Measurements from ENCODE around the gene VTA1. TPM values are rescaled to one million over a fixed set of nuclear protein-coding genes. Genes with fewer than 3 reads are reported as not detected.

Gene VTA1
- total and polyA plus RNA-seq, 2 of the 8 experiments (the other 6 are each of a cell fraction or from before 2014, with no cell fraction given): 63.6 to 67.0 TPM

- WGBS, 2 experiments (ENCODE audit: extremely low coverage in 1 of 2, insufficient coverage in 1 of 2, insufficient read length in 1 of 2, insufficient replicate concordance in 2 of 2, low coverage in 1 of 2, low lambda C conversion rate in 2 of 2, missing lambda C conversion rate in 1 of 2): 88 to 100% methylated on average over 1 to 4 of the region's 4 CpGs
- H2BK5ac ChIP-seq (ENCODE audit: low read depth, low read length): no peak overlapping the region
- H3K79me2 ChIP-seq (ENCODE audit: control insufficient read depth in 1 of 2, insufficient read depth in 2 of 2, low read length in 2 of 2): peaks cover 0 to 54% of the 10 kb centered on the region in 2 experiments; a peak in 2 of 4 replicates
- H3K4ac ChIP-seq (replicated peaks; ENCODE audit: insufficient read length, low read depth, low read length): no peak overlapping the region
- H3K23me2 ChIP-seq (ENCODE audit: low read depth, low read length): no peaks in the 10 kb centered on the region
- H4K8ac ChIP-seq (ENCODE audit: extremely low read depth, insufficient read depth, low read length): no peak overlapping the region
- no peak overlapping the region for H3K4me3 ChIP-seq (ENCODE audit: extremely low read depth in 1 of 4, insufficient read depth in 2 of 4, low read depth in 3 of 4, low read length in 4 of 4)
- FAIRE-seq (no peak), DNase-seq (ENCODE audit: low read depth in 1 of 2, low spot score in 2 of 2) (no peak)
- no peak overlapping the region for H3K27ac ChIP-seq (ENCODE audit: low read depth, low read length)
- H3K4me2 ChIP-seq (ENCODE audit: insufficient read depth in 1 of 2, low read depth in 2 of 2, low read length in 2 of 2): no peak overlapping the region
- H2BK120ac ChIP-seq (replicated peaks; ENCODE audit: low read depth, low read length): no peak overlapping the region
- POLR2A ChIA-PET (ENCODE audit: partially characterized antibody): no interaction called here
- H2BK15ac ChIP-seq (ENCODE audit: low read length): no peak overlapping the region
- H4K20me1 ChIP-seq (replicated peaks in 1 of 2; ENCODE audit: control insufficient read depth in 1 of 2, insufficient read depth in 2 of 2, low read length in 2 of 2): peaks cover 2 to 7% of the 10 kb centered on the region in 2 experiments
- H4K5ac ChIP-seq (ENCODE audit: insufficient read length, low read depth, low read length): no peak overlapping the region
- H2AK5ac ChIP-seq (ENCODE audit: low read depth, low read length): no peak overlapping the region
- no peaks in the 10 kb centered on the region for H3K9me3 ChIP-seq (ENCODE audit: insufficient read depth in 2 of 2, low read depth in 1 of 2, low read length in 1 of 2)
- no peak overlapping the region for H3K56ac ChIP-seq (replicated peaks; ENCODE audit: insufficient read length, low read depth, low read length)
- no peak overlapping the region for H3K14ac ChIP-seq (ENCODE audit: insufficient read length)
- no peak overlapping the region for H3K9ac ChIP-seq (replicated peaks in 1 of 4; ENCODE audit: extremely low read depth in 1 of 4, low read depth in 3 of 4, low read length in 3 of 4)
- H2BK20ac ChIP-seq (ENCODE audit: low read length): no peak overlapping the region
- H2BK12ac ChIP-seq (ENCODE audit: low read depth, low read length): no peak overlapping the region
- CTCF ChIA-PET (ENCODE audit: partially characterized antibody): interaction anchor here (1.0 to 8.2 kb wide), 6 partner anchors 9 to 490 kb away, joined by 3 to 47 read pairs (median 4); no protein-coding TSS in a partner anchor
- peaks cover 0 to 21% (median 5%) of the 10 kb centered on the region in 4 experiments; a peak in 6 of 8 replicates for H3K36me3 ChIP-seq (ENCODE audit: control insufficient read depth in 2 of 4, insufficient read depth in 4 of 4, low read length in 3 of 4)
- no peaks in the 10 kb centered on the region for H3K27me3 ChIP-seq (replicated peaks in 1 of 4; ENCODE audit: control insufficient read depth in 3 of 4, extremely low read depth in 1 of 4, insufficient read depth in 3 of 4, low read length in 3 of 4)
- no peaks in the 10 kb centered on the region for H3K4me1 ChIP-seq (replicated peaks in 1 of 4; ENCODE audit: control insufficient read depth in 3 of 4, insufficient read depth in 4 of 4, low read length in 3 of 4)
- no peak overlapping the region for H2AFZ ChIP-seq (ENCODE audit: low read length)
- H4K91ac ChIP-seq (replicated peaks; ENCODE audit: insufficient read length, low read length): no peak overlapping the region
- H3K79me1 ChIP-seq (ENCODE audit: low read depth, low read length): peaks cover 3% of the 10 kb centered on the region; the same call in 1 of the 2 replicates
- H3K23ac ChIP-seq (ENCODE audit: insufficient read length): no peak overlapping the region
- H3K18ac ChIP-seq (ENCODE audit: extremely low read depth, low read length): no peak overlapping the region
- no peak for TF ChIP-seq CBX5 (IDR thresholded peaks at IDR 0.05; ENCODE audit: low read depth, low read length)
- no peak for TF ChIP-seq SAP30 (IDR thresholded peaks at IDR 0.05; ENCODE audit: insufficient read depth, insufficient replicate concordance, low read length)
- no peak for TF ChIP-seq MAX (IDR thresholded peaks at IDR 0.05)
- TF ChIP-seq TAF7 (optimal IDR thresholded peaks at IDR 0.05; ENCODE audit: borderline replicate concordance, low read depth, low read length): no peak
- no peak for TF ChIP-seq KDM1A (IDR thresholded peaks at IDR 0.05; ENCODE audit: borderline replicate concordance, low read length)
- TF ChIP-seq RAD21 (IDR thresholded peaks at IDR 0.05 in 1 of 2, conservative IDR thresholded peaks at IDR 0.05 in 1 of 2; ENCODE audit: low read depth in 2 of 2, low read length in 2 of 2): no peak
- no peak for TF ChIP-seq CBX8 (IDR thresholded peaks at IDR 0.05; ENCODE audit: borderline replicate concordance, low read depth, low read length)
- TF ChIP-seq ATF3 (IDR thresholded peaks at IDR 0.05; ENCODE audit: insufficient read depth, low read depth, low read length): no peak
- no peak for TF ChIP-seq FOSL1 (IDR thresholded peaks at IDR 0.05; ENCODE audit: insufficient read depth, low read depth, low read length)
- no peak for TF ChIP-seq ZNF274 (IDR thresholded peaks at IDR 0.05; ENCODE audit: borderline replicate concordance, extremely low read depth, low read length)
- no peak for TF ChIP-seq RNF2 (IDR thresholded peaks at IDR 0.05; ENCODE audit: borderline replicate concordance, low read depth, low read length, missing control alignments, poor library complexity, severe bottlenecking)
Observed at GRCh38 chr6:142165227-142165626, 18.2 kb downstream of the VTA1 start.

Measured in H1 (cell line).